K562 (cell line): Measurements from ENCODE around the gene NR2E1. TPM values are rescaled to one million over a fixed set of nuclear protein-coding genes. Genes with fewer than 3 reads are reported as not detected.

Source experiments
- ATAC-seq: fragments of 200-7000 bp; cut with Tn5 transposase; 3 replicates; pipeline ENCODE4 v1.9.1; 2020; ENCODE audit warnings: moderate library complexity
- BruUV-seq: library from RNA; stranded (reverse); fragments of 400-500 nt; replicated peaks from 2 replicates; lab custom pipeline; 2021; lab: Mats Ljungman, UMichigan
- CTCF ChIA-PET: fragments of 300-600 bp; formaldehyde crosslinking; extraction: SDS; loops from one replicate; lab custom pipeline; 2021; ENCODE audit warnings: low intra/inter-chr PET ratio; lab: Yijun Ruan, JAX
- POLR2A ChIA-PET: fragments of 300-600, 350-650 bp; sonication (Branson Sonifier 250); formaldehyde crosslinking; extraction: SDS; loops from one replicate; lab custom pipeline; 2021; ENCODE audit warnings: antibody characterized with exemption, inconsistent platforms; lab: Yijun Ruan, JAX
- DNase-seq, 4 experiments: peaks; one replicate each; pipeline versions ENCODE4 v3.0.0 to v3.0.0-alpha.2; 2011 to 2018; ENCODE audit warnings: low spot score in 3 of 4, mixed read lengths in 3 of 4; ENCODE audit errors: extremely low read depth in 1 of 4
- FAIRE-seq: peaks from 2 replicates; lab custom pipeline; 2011; peaks lifted over from hg19 to GRCh38; lab: Jason Lieb, UNC
- H2AFZ ChIP-seq: 2 replicates; pipeline ENCODE4 v1.6.0; 2011; ENCODE audit warnings: low read depth, low read length, control low read depth, inconsistent platforms
- H3K27ac ChIP-seq: fragments of 200-600 bp; 3 replicates; pipeline ENCODE4 v1.8.0; 2011; ENCODE audit warnings: low read depth, mild to moderate bottlenecking, control low read depth, inconsistent platforms, low read length, moderate library complexity, mixed read lengths; ENCODE audit errors: extremely low read depth
- H3K27me3 ChIP-seq, 2 experiments: fragments of 300-600 bp in 1 of 2; 2 replicates in 1 of 2; 3 replicates in 1 of 2; pipeline versions ENCODE4 v1.6.0 to v1.8.0; 2011; ENCODE audit warnings: inconsistent platforms in 2 of 2, low read length in 2 of 2, mild to moderate bottlenecking in 1 of 2, mixed read lengths in 1 of 2, moderate library complexity in 1 of 2; ENCODE audit not compliant: control insufficient read depth in 2 of 2, insufficient read depth in 2 of 2
- H3K36me3 ChIP-seq: fragments of 300-600 bp; 3 replicates; pipeline ENCODE4 v1.8.0; 2011; ENCODE audit warnings: mild to moderate bottlenecking, low read length, inconsistent platforms; ENCODE audit not compliant: control insufficient read depth, insufficient read depth
- H3K4me1 ChIP-seq, 2 experiments: fragments of 200-600 bp in 1 of 2; replicated peaks in 1 of 2; 2 replicates in 1 of 2; 3 replicates in 1 of 2; pipeline versions ENCODE4 v1.5.1 to v1.8.0; 2011; ENCODE audit warnings: inconsistent platforms in 2 of 2, low read length in 2 of 2, mild to moderate bottlenecking in 1 of 2, mixed read lengths in 1 of 2, moderate library complexity in 1 of 2; ENCODE audit not compliant: control insufficient read depth in 2 of 2, insufficient read depth in 2 of 2
- H3K4me2 ChIP-seq: 2 replicates; pipeline ENCODE4 v1.6.1; 2011; ENCODE audit warnings: low read length, control low read depth, inconsistent platforms, mixed read lengths; ENCODE audit not compliant: insufficient read depth
- H3K4me3 ChIP-seq: fragments of 200-600 bp; sonication (generic), shearing (Covaris generic); 2 replicates; pipeline ENCODE4 v1.5.1; 2016; ENCODE audit warnings: control low read depth, inconsistent platforms
- H3K79me2 ChIP-seq: fragments of 200-600 bp; 3 replicates; pipeline ENCODE4 v1.8.0; 2011; ENCODE audit warnings: low read length, inconsistent platforms; ENCODE audit not compliant: control insufficient read depth, insufficient read depth
- H3K9ac ChIP-seq, 2 experiments: 2 replicates each; pipeline versions ENCODE4 v1.6.0 to v1.6.1; 2011; ENCODE audit warnings: low read depth in 2 of 2, low read length in 2 of 2, control low read depth in 1 of 2, inconsistent platforms in 1 of 2, mild to moderate bottlenecking in 1 of 2, mixed read lengths in 1 of 2; ENCODE audit not compliant: insufficient read depth in 1 of 2
- H3K9me1 ChIP-seq: one replicate; pipeline ENCODE4 v1.6.0; 2011; ENCODE audit warnings: inconsistent platforms, mild to moderate bottlenecking, low read length, moderate library complexity; ENCODE audit not compliant: control insufficient read depth, insufficient read depth
- H3K9me3 ChIP-seq: replicated peaks from 2 replicates; pipeline ENCODE4 v1.5.1; 2011; ENCODE audit warnings: low read depth, low read length, inconsistent platforms; ENCODE audit not compliant: control insufficient read depth, insufficient read depth
- H4K20me1 ChIP-seq: replicated peaks from 2 replicates; pipeline ENCODE4 v1.6.1; 2011; ENCODE audit warnings: low read length, inconsistent platforms, mixed read lengths; ENCODE audit not compliant: control insufficient read depth, insufficient read depth
- DNMT1 ChIP-seq: fragments of 450-650 bp; IDR thresholded peaks from 2 replicates; pipeline ENCODE4 v1.6.1; 2016; ENCODE audit warnings: antibody characterized with exemption, mild to moderate bottlenecking
- RBBP5 ChIP-seq: fragments of 200-600 bp; sonication (generic); IDR thresholded peaks from 2 replicates; pipeline ENCODE4 v1.6.1; 2012; ENCODE audit warnings: borderline replicate concordance, mild to moderate bottlenecking, low read length, control low read depth, inconsistent platforms; ENCODE audit not compliant: insufficient read depth, poor library complexity, severe bottlenecking
- SMC3 ChIP-seq: conservative IDR thresholded peaks from 2 replicates; pipeline ENCODE4 v1.6.1; 2011; ENCODE audit warnings: low read depth, low read length, improper control_type of control experiment; ENCODE audit not compliant: insufficient read depth
- SRSF7 ChIP-seq: fragments of 200-400 bp; formaldehyde crosslinking; optimal IDR thresholded peaks from 2 replicates; pipeline ENCODE3; 2017; ENCODE audit warnings: mild to moderate bottlenecking, low read depth, low read length
- TBP ChIP-seq: optimal IDR thresholded peaks from 2 replicates; pipeline ENCODE3; 2011; ENCODE audit warnings: low read depth, low read length, improper control_type of control experiment
- ZKSCAN3 ChIP-seq: fragments of 250-450 bp; sonication (Bioruptor Pico); IDR thresholded peaks from 2 replicates; pipeline ENCODE4 v1.4.0; 2020
- ZNF133 ChIP-seq: fragments of 250-450 bp; sonication (Bioruptor Pico); IDR thresholded peaks from 2 replicates; pipeline ENCODE4 v1.4.0; 2020; ENCODE audit warnings: mild to moderate bottlenecking
- WGBS: fragments of 100-300 bp; shearing (Covaris generic); methylation state at CpG from one replicate; pipeline ENCODE4 v1.1.6; 2016; ENCODE audit warnings: low coverage, mixed read lengths; ENCODE audit not compliant: insufficient coverage; ENCODE audit errors: missing lambda C conversion rate; 5-methylcytosine and 5-hydroxymethylcytosine counted together
- in situ Hi-C: fragments of 300-500 bp; cut with MboI; formaldehyde crosslinking; loops from 4 replicates; pipeline ENCODE4 v1.15.0; 2018; ENCODE audit warnings: inconsistent platforms, mixed read lengths
- intact Hi-C: fragments of 100-400 bp; cut with micrococcal nuclease; formaldehyde crosslinking; loops from 2 replicates; pipeline ENCODE4 v1.14.2; 2022
- polyA plus RNA-seq, 8 experiments: library from polyadenylated mRNA; depleted of rRNA in 4 of 8; stranded (reverse) in 5 of 8; unstranded in 3 of 8; fragments of >200 nt; fragmentation: Nextera tagmentation in 2 of 8; fragmentation: Illumina TruSeq in 1 of 8; extraction: Ambion mirVana in 2 of 8; extraction: Trizol in 1 of 8; gene quantifications; 2 replicates each; pipeline versions ENCODE4 v1.2.1 to v1.2.3, GENCODE V29; 2011 to 2014; ENCODE audit warnings: inconsistent platforms in 1 of 8, missing spikeins in 1 of 8
- total RNA-seq, 7 experiments: library from RNA; depleted of rRNA in 6 of 7; stranded (reverse); fragments of >200 nt in 6 of 7; fragmentation: Illumina TruSeq in 2 of 7; extraction: Trizol in 2 of 7; gene quantifications; 2 replicates each; pipeline versions ENCODE4 v1.2.1 to v1.2.3, GENCODE V29; 2011 to 2021; ENCODE audit warnings: low replicate concordance in 1 of 7
- TF ChIP-seq, protein P1 (sequence below): fragments of 200-600 bp; sonication (generic); IDR thresholded peaks from one replicate; pipeline ENCODE4 v1.6.1; 2012; ENCODE audit warnings: mild to moderate bottlenecking, low read depth, low read length, inconsistent platforms
- TF ChIP-seq, protein P2 (sequence below): fragments of 250-450 bp; sonication (Bioruptor Pico); IDR thresholded peaks from 2 replicates; pipeline ENCODE4 v1.4.0; 2020; ENCODE audit warnings: mild to moderate bottlenecking
- TF ChIP-seq, protein P3 (sequence below): fragments of 250-450 bp; sonication (Bioruptor Pico); IDR thresholded peaks from 2 replicates; pipeline ENCODE4 v1.5.0; 2021

The NR2E1 gene
- total and polyA plus RNA-seq, 9 of the 15 experiments (the other 6 are each of a cell fraction or from before 2014, with no cell fraction given), result not detected

DNA sequence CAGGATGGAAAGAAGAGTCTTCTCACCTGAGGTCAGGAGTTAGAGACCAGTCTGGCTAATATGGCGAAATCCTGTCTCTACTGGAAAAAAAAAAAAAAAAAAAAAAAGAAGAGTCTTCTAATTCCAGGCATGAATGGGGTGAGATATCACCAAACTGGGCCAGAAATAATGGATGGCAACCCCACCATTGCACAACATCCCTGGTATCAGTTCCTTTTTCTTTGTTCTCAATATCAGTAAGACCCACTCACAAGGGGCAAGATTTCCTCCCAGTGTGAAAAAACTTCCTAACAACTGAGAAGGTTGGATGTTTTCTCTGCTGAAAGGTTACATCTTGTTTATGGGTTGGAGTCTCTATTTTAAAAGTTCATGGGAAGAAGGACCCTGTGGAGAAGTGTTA is 23.6 kb upstream of the NR2E1 start:
- Histone ChIP-seq H3K79me2 (no peaks in the 10 kb centered on the region), H3K27me3 (0 out of 5 replicates have a peak, but pooled peaks cover 2 to 6% of the 10 kb centered on the region in 2 experiments), H3K27ac (no peak overlapping the region), H3K9me3 (no peaks in the 10 kb centered on the region), H3K9ac (no peak overlapping the region), H3K4me2 (no peak overlapping the region), H2AFZ (no peak overlapping the region), H3K4me3 (no peak overlapping the region), H4K20me1 (no peaks in the 10 kb centered on the region), H3K36me3 (no peaks in the 10 kb centered on the region), H3K9me1 (no peaks in the 10 kb centered on the region), H3K4me1 (no peaks in the 10 kb centered on the region)
- ChIA-PET POLR2A (no interaction called here), CTCF (no interaction called here)
- BruUV-seq, result no TSS peak
- in situ Hi-C loops (no loop called here), intact Hi-C loops (no loop called here)
- DNase-seq (no peak), ATAC-seq (no peak), FAIRE-seq (no peak)
- 0% methylated on average over 1 of the region's 1 CpG for whole genome bisulfite sequencing
- TF ChIP-seq DNMT1 (no peak), SRSF7 (no peak), ZKSCAN3 (CRISPR knock-in tag) (no peak), SMC3 (no peak), TBP (no peak), ZNF133 (CRISPR knock-in tag) (no peak), RBBP5 (no peak)
- TF ChIP-seq, protein P1, sequence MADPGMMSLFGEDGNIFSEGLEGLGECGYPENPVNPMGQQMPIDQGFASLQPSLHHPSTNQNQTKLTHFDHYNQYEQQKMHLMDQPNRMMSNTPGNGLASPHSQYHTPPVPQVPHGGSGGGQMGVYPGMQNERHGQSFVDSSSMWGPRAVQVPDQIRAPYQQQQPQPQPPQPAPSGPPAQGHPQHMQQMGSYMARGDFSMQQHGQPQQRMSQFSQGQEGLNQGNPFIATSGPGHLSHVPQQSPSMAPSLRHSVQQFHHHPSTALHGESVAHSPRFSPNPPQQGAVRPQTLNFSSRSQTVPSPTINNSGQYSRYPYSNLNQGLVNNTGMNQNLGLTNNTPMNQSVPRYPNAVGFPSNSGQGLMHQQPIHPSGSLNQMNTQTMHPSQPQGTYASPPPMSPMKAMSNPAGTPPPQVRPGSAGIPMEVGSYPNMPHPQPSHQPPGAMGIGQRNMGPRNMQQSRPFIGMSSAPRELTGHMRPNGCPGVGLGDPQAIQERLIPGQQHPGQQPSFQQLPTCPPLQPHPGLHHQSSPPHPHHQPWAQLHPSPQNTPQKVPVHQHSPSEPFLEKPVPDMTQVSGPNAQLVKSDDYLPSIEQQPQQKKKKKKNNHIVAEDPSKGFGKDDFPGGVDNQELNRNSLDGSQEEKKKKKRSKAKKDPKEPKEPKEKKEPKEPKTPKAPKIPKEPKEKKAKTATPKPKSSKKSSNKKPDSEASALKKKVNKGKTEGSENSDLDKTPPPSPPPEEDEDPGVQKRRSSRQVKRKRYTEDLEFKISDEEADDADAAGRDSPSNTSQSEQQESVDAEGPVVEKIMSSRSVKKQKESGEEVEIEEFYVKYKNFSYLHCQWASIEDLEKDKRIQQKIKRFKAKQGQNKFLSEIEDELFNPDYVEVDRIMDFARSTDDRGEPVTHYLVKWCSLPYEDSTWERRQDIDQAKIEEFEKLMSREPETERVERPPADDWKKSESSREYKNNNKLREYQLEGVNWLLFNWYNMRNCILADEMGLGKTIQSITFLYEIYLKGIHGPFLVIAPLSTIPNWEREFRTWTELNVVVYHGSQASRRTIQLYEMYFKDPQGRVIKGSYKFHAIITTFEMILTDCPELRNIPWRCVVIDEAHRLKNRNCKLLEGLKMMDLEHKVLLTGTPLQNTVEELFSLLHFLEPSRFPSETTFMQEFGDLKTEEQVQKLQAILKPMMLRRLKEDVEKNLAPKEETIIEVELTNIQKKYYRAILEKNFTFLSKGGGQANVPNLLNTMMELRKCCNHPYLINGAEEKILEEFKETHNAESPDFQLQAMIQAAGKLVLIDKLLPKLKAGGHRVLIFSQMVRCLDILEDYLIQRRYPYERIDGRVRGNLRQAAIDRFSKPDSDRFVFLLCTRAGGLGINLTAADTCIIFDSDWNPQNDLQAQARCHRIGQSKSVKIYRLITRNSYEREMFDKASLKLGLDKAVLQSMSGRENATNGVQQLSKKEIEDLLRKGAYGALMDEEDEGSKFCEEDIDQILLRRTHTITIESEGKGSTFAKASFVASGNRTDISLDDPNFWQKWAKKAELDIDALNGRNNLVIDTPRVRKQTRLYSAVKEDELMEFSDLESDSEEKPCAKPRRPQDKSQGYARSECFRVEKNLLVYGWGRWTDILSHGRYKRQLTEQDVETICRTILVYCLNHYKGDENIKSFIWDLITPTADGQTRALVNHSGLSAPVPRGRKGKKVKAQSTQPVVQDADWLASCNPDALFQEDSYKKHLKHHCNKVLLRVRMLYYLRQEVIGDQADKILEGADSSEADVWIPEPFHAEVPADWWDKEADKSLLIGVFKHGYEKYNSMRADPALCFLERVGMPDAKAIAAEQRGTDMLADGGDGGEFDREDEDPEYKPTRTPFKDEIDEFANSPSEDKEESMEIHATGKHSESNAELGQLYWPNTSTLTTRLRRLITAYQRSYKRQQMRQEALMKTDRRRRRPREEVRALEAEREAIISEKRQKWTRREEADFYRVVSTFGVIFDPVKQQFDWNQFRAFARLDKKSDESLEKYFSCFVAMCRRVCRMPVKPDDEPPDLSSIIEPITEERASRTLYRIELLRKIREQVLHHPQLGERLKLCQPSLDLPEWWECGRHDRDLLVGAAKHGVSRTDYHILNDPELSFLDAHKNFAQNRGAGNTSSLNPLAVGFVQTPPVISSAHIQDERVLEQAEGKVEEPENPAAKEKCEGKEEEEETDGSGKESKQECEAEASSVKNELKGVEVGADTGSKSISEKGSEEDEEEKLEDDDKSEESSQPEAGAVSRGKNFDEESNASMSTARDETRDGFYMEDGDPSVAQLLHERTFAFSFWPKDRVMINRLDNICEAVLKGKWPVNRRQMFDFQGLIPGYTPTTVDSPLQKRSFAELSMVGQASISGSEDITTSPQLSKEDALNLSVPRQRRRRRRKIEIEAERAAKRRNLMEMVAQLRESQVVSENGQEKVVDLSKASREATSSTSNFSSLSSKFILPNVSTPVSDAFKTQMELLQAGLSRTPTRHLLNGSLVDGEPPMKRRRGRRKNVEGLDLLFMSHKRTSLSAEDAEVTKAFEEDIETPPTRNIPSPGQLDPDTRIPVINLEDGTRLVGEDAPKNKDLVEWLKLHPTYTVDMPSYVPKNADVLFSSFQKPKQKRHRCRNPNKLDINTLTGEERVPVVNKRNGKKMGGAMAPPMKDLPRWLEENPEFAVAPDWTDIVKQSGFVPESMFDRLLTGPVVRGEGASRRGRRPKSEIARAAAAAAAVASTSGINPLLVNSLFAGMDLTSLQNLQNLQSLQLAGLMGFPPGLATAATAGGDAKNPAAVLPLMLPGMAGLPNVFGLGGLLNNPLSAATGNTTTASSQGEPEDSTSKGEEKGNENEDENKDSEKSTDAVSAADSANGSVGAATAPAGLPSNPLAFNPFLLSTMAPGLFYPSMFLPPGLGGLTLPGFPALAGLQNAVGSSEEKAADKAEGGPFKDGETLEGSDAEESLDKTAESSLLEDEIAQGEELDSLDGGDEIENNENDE, result no peak
- TF ChIP-seq, protein P2, sequence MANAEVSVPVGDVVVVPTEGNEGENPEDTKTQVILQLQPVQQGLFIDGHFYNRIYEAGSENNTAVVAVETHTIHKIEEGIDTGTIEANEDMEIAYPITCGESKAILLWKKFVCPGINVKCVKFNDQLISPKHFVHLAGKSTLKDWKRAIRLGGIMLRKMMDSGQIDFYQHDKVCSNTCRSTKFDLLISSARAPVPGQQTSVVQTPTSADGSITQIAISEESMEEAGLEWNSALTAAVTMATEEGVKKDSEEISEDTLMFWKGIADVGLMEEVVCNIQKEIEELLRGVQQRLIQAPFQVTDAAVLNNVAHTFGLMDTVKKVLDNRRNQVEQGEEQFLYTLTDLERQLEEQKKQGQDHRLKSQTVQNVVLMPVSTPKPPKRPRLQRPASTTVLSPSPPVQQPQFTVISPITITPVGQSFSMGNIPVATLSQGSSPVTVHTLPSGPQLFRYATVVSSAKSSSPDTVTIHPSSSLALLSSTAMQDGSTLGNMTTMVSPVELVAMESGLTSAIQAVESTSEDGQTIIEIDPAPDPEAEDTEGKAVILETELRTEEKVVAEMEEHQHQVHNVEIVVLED (CRISPR knock-in tag), result no peak
- TF ChIP-seq, protein P3, sequence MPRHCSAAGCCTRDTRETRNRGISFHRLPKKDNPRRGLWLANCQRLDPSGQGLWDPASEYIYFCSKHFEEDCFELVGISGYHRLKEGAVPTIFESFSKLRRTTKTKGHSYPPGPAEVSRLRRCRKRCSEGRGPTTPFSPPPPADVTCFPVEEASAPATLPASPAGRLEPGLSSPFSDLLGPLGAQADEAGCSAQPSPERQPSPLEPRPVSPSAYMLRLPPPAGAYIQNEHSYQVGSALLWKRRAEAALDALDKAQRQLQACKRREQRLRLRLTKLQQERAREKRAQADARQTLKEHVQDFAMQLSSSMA (CRISPR knock-in tag), result no peak
